WTC11 (cell line): ENCODE results near the gene OR52J3. TPM values are rescaled to one million over a fixed set of nuclear protein-coding genes. Genes with fewer than 3 reads are reported as not detected.

Experiments
- ATAC-seq: fragments of 200-7000 bp; cut with Tn5 transposase; 2 replicates; pipeline ENCODE4 v1.10.0; 2021; ENCODE audit warnings: mild to moderate bottlenecking, moderate library complexity
- CTCF ChIA-PET: fragments of 300-600 bp; sonication (Branson Sonifier 250); formaldehyde crosslinking; loops from one replicate; lab custom pipeline; 2021; ENCODE audit warnings: antibody characterized with exemption; lab: Charles Lee
- POLR2A ChIA-PET: fragments of 350-600 bp; sonication (Branson Sonifier 250); formaldehyde crosslinking; loops from one replicate; lab custom pipeline; 2021; ENCODE audit warnings: antibody characterized with exemption; lab: Charles Lee
- DNase-seq: peaks from one replicate; pipeline ENCODE4 v3.0.0; 2021; ENCODE audit warnings: low spot score
- H3K27ac Mint-ChIP-seq: 2 replicates; pipeline ENCODE4 v1.8.0; 2021; ENCODE audit warnings: mixed read lengths
- H3K27me3 Mint-ChIP-seq: 2 replicates; pipeline ENCODE4 v1.8.0; 2021; ENCODE audit warnings: low read depth, mild to moderate bottlenecking, moderate library complexity, mixed read lengths
- H3K36me3 Mint-ChIP-seq: 2 replicates; pipeline ENCODE4 v1.8.0; 2021; ENCODE audit warnings: mixed read lengths
- H3K4me1 Mint-ChIP-seq: 2 replicates; pipeline ENCODE4 v1.8.0; 2022; ENCODE audit warnings: mixed read lengths
- H3K4me3 Mint-ChIP-seq: 2 replicates; pipeline ENCODE4 v1.8.0; 2021; ENCODE audit warnings: mild to moderate bottlenecking, moderate library complexity, mixed read lengths
- H3K9me3 Mint-ChIP-seq: 2 replicates; pipeline ENCODE4 v1.8.0; 2021; ENCODE audit warnings: mixed read lengths
- ATF1 ChIP-seq: sonication (generic); formaldehyde crosslinking; IDR thresholded peaks from 2 replicates; pipeline ENCODE4 v1.8.1; 2023; ENCODE audit warnings: mild to moderate bottlenecking, moderate library complexity, missing genetic modification reagents
- EMX1 ChIP-seq: fragments of 250-450 bp; sonication (Bioruptor Pico); IDR thresholded peaks from 2 replicates; pipeline ENCODE4 v1.8.0; 2021; ENCODE audit warnings: mild to moderate bottlenecking
- ETV6 ChIP-seq: sonication (generic); formaldehyde crosslinking; IDR thresholded peaks from 2 replicates; pipeline ENCODE4 v1.8.1; 2022; ENCODE audit warnings: mild to moderate bottlenecking, missing genetic modification reagents
- GRHL2 ChIP-seq: fragments of 250-450 bp; sonication (Bioruptor Pico); IDR thresholded peaks from 2 replicates; pipeline ENCODE4 v1.8.0; 2022; ENCODE audit warnings: mild to moderate bottlenecking, moderate library complexity; ENCODE audit not compliant: insufficient replicate concordance, severe bottlenecking
- NFATC4 ChIP-seq: fragments of 250-450 bp; sonication (Bioruptor Pico); IDR thresholded peaks from 2 replicates; pipeline ENCODE4 v1.9.0; 2021; ENCODE audit warnings: mild to moderate bottlenecking
- NFYB ChIP-seq: sonication (generic); formaldehyde crosslinking; conservative IDR thresholded peaks from 2 replicates; pipeline ENCODE4 v1.8.0; 2022; ENCODE audit warnings: low read depth, missing genetic modification reagents
- NR1H2 ChIP-seq: sonication (generic); formaldehyde crosslinking; IDR thresholded peaks from 2 replicates; pipeline ENCODE4 v1.9.0; 2021; ENCODE audit warnings: mild to moderate bottlenecking, moderate library complexity, missing genetic modification reagents
- PRRX2 ChIP-seq: fragments of 250-450 bp; sonication (Bioruptor Pico); IDR thresholded peaks from 2 replicates; pipeline ENCODE4 v1.8.0; 2021; ENCODE audit warnings: mild to moderate bottlenecking
- ZBTB21 ChIP-seq: sonication (generic); formaldehyde crosslinking; IDR thresholded peaks from 2 replicates; pipeline ENCODE4 v1.8.1; 2023; ENCODE audit warnings: mild to moderate bottlenecking, missing genetic modification reagents, borderline replicate concordance
- ZNF263 ChIP-seq: sonication (generic); formaldehyde crosslinking; IDR thresholded peaks from 2 replicates; pipeline ENCODE4 v1.8.1; 2022; ENCODE audit warnings: low read depth, mild to moderate bottlenecking, moderate library complexity, missing genetic modification reagents
- ZNF671 ChIP-seq: fragments of 250-450 bp; sonication (Bioruptor Pico); IDR thresholded peaks from 2 replicates; pipeline ENCODE4 v1.8.0; 2021; ENCODE audit warnings: mild to moderate bottlenecking
- total RNA-seq: library from RNA; stranded (reverse); gene quantifications from 3 replicates; pipeline ENCODE4 v1.2.3, GENCODE V29; 2021
- TF ChIP-seq, protein P1 (sequence below): fragments of 200-600 bp; IDR thresholded peaks from 2 replicates; pipeline ENCODE4 v1.8.0; 2022; ENCODE audit warnings: antibody characterized with exemption
- TF ChIP-seq, protein P2 (sequence below): sonication (generic); formaldehyde crosslinking; IDR thresholded peaks from 2 replicates; pipeline ENCODE4 v1.8.1; 2022; ENCODE audit warnings: mild to moderate bottlenecking, moderate library complexity, missing genetic modification reagents
- TF ChIP-seq, protein P3 (sequence below): fragments of 250-450 bp; sonication (Bioruptor Pico); conservative IDR thresholded peaks from 2 replicates; pipeline ENCODE4 v1.9.0; 2021; ENCODE audit warnings: mild to moderate bottlenecking
- TF ChIP-seq, protein P4 (sequence below): fragments of 250-450 bp; sonication (Bioruptor Pico); IDR thresholded peaks from 2 replicates; pipeline ENCODE4 v1.9.0; 2021; ENCODE audit warnings: mild to moderate bottlenecking
- TF ChIP-seq, protein P5 (sequence below): fragments of 250-450 bp; sonication (Bioruptor Pico); IDR thresholded peaks from 2 replicates; pipeline ENCODE4 v1.9.0; 2021; ENCODE audit warnings: moderate library complexity, mild to moderate bottlenecking, inconsistent platforms, borderline replicate concordance
- TF ChIP-seq, protein P6 (sequence below): fragments of 250-450 bp; sonication (Bioruptor Pico); IDR thresholded peaks from 2 replicates; pipeline ENCODE4 v1.9.0; 2021; ENCODE audit warnings: mild to moderate bottlenecking, borderline replicate concordance
- TF ChIP-seq, protein P7 (sequence below): sonication (generic); formaldehyde crosslinking; IDR thresholded peaks from 2 replicates; pipeline ENCODE4 v1.8.0; 2022; ENCODE audit warnings: mild to moderate bottlenecking, missing genetic modification reagents

Gene OR52J3
- total RNA-seq, 1 experiment from 2014 or later = not detected

DNA sequence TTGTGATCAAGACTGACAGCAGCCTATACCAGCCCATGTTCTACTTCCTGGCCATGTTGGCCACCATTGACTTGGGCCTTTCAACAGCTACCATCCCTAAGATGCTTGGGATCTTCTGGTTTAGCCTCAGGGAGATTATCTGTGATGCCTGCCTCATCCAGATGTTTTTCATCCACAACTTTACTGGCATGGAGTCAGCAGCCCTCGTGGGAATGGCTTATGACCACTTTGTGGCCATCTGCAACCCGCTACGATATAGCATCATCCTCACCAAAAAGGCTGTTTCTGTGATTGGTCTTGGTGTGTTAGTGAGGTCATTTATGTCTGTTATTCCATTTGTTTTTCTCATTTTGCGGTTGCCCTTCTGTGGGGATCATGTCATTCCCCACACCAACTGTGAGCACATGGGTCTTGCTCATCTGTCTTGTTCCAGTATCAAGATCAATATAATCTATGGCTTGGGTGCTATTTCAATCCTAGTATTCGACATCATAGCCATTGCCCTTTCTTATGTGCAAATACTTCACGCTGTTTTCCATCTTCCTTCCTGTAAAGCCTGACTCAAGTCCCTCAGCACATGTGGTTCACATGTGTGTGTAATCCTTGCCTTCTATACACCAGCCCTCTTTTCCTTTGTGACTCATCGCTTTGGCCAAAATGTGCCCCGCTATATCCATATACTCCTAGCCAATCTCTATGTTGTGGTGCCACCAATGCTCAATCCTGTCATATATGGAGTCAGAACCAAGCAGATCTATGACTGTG, 46.7 kb downstream of the OR52J3 start (continued):
- TF ChIP-seq, protein P1, sequence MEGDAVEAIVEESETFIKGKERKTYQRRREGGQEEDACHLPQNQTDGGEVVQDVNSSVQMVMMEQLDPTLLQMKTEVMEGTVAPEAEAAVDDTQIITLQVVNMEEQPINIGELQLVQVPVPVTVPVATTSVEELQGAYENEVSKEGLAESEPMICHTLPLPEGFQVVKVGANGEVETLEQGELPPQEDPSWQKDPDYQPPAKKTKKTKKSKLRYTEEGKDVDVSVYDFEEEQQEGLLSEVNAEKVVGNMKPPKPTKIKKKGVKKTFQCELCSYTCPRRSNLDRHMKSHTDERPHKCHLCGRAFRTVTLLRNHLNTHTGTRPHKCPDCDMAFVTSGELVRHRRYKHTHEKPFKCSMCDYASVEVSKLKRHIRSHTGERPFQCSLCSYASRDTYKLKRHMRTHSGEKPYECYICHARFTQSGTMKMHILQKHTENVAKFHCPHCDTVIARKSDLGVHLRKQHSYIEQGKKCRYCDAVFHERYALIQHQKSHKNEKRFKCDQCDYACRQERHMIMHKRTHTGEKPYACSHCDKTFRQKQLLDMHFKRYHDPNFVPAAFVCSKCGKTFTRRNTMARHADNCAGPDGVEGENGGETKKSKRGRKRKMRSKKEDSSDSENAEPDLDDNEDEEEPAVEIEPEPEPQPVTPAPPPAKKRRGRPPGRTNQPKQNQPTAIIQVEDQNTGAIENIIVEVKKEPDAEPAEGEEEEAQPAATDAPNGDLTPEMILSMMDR = no peak
- TF ChIP-seq, protein P2, sequence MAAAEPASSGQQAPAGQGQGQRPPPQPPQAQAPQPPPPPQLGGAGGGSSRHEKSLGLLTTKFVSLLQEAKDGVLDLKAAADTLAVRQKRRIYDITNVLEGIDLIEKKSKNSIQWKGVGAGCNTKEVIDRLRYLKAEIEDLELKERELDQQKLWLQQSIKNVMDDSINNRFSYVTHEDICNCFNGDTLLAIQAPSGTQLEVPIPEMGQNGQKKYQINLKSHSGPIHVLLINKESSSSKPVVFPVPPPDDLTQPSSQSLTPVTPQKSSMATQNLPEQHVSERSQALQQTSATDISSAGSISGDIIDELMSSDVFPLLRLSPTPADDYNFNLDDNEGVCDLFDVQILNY = no peak

DNA sequence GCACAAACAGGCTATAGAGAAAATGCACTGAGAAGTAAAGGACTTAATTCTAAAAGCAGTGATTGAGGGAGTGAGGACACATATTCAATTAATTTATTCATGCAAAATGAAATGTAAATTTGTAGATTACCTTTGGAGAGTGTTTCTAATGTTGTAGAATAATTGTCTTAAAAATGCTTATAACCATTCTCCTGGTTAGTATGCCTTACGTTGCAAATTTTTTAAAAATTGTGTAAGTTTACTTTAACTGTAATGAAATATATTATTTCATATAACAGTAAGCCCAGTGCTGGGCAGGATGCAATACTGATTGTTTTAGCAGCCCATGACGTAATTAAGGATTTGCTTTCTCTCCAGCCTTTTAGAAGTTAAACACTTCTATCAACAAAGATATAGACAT, 49.7 kb downstream of the OR52J3 start:
- CTCF ChIA-PET = no interaction called here

More for the DNA sequence above, 49.7 kb downstream of the OR52J3 start:
- Mint-ChIP-seq H3K9me3 (no peaks in the 10 kb centered on the region), H3K27ac (no peak overlapping the region), H3K4me3 (no peak overlapping the region), H3K36me3 (no peaks in the 10 kb centered on the region), H3K27me3 (peaks cover 2% of the 10 kb centered on the region; the same call in 1 of the 2 replicates), H3K4me1 (no peaks in the 10 kb centered on the region)
- TF ChIP-seq NR1H2 (CRISPR knock-in tag) (no peak), ETV6 (CRISPR knock-in tag) (no peak), GRHL2 (CRISPR knock-in tag) (no peak), ATF1 (CRISPR knock-in tag) (no peak), ZNF671 (CRISPR knock-in tag) (no peak), NFATC4 (CRISPR knock-in tag) (no peak), PRRX2 (CRISPR knock-in tag) (no peak), NFYB (CRISPR knock-in tag) (no peak), ZBTB21 (CRISPR knock-in tag) (no peak), ZNF263 (CRISPR knock-in tag) (no peak), EMX1 (CRISPR knock-in tag) (no peak)
- TF ChIP-seq, protein P3, sequence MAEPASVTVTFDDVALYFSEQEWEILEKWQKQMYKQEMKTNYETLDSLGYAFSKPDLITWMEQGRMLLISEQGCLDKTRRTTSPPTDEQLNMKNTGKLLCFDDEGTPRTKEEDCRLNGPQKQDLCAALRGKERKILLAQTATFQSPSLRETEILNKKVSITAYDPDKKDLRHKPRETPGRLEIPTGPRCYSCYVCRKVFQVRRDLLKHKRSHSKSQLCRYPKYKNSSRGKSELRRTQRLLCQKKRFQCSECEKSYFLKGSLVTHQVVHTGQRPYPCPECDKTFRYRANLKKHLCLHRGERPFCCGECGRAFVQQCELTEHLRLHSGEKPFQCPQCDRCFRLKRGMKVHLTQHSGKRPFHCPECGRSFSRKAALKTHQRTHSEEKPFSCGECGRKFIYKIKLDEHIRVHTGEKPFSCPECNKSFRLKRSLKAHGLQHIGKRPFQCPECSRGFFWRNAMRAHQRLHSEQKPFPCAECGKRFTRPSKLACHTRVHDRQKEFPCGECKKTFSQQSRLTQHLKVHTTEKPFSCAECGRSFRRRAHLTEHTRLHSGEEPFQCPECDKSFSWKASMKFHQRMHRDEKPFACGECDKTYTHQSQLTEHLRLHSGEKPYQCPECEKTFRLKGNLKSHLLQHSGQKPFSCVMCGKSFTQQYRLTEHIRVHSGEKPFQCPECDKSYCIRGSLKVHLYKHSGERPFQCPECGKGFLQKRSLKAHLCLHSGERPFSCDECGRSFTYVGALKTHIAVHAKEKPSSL (CRISPR knock-in tag) = no peak
- TF ChIP-seq, protein P4, sequence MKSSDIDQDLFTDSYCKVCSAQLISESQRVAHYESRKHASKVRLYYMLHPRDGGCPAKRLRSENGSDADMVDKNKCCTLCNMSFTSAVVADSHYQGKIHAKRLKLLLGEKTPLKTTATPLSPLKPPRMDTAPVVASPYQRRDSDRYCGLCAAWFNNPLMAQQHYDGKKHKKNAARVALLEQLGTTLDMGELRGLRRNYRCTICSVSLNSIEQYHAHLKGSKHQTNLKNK (CRISPR knock-in tag) = no peak
- TF ChIP-seq, protein P5, sequence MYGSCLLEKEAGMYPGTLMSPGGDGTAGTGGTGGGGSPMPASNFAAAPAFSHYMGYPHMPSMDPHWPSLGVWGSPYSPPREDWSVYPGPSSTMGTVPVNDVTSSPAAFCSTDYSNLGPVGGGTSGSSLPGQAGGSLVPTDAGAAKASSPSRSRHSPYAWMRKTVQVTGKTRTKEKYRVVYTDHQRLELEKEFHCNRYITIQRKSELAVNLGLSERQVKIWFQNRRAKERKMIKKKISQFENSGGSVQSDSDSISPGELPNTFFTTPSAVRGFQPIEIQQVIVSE = no peak
- TF ChIP-seq, protein P6, sequence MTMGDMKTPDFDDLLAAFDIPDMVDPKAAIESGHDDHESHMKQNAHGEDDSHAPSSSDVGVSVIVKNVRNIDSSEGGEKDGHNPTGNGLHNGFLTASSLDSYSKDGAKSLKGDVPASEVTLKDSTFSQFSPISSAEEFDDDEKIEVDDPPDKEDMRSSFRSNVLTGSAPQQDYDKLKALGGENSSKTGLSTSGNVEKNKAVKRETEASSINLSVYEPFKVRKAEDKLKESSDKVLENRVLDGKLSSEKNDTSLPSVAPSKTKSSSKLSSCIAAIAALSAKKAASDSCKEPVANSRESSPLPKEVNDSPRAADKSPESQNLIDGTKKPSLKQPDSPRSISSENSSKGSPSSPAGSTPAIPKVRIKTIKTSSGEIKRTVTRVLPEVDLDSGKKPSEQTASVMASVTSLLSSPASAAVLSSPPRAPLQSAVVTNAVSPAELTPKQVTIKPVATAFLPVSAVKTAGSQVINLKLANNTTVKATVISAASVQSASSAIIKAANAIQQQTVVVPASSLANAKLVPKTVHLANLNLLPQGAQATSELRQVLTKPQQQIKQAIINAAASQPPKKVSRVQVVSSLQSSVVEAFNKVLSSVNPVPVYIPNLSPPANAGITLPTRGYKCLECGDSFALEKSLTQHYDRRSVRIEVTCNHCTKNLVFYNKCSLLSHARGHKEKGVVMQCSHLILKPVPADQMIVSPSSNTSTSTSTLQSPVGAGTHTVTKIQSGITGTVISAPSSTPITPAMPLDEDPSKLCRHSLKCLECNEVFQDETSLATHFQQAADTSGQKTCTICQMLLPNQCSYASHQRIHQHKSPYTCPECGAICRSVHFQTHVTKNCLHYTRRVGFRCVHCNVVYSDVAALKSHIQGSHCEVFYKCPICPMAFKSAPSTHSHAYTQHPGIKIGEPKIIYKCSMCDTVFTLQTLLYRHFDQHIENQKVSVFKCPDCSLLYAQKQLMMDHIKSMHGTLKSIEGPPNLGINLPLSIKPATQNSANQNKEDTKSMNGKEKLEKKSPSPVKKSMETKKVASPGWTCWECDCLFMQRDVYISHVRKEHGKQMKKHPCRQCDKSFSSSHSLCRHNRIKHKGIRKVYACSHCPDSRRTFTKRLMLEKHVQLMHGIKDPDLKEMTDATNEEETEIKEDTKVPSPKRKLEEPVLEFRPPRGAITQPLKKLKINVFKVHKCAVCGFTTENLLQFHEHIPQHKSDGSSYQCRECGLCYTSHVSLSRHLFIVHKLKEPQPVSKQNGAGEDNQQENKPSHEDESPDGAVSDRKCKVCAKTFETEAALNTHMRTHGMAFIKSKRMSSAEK = no peak
- TF ChIP-seq, protein P1 = no peak
- TF ChIP-seq, protein P7, sequence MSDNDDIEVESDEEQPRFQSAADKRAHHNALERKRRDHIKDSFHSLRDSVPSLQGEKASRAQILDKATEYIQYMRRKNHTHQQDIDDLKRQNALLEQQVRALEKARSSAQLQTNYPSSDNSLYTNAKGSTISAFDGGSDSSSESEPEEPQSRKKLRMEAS (CRISPR knock-in tag) = no peak
- DNase-seq = no peak
- POLR2A ChIA-PET = no interaction called here
- no peak for ATAC-seq
